HCT116 (cell line): ENCODE data around the gene SUN2. TPM values are rescaled to one million over a fixed set of nuclear protein-coding genes. Genes with fewer than 3 reads are reported as not detected.

ENCODE experiments used
- ATAC-seq: fragments of 200-7000 bp; cut with Tn5 transposase; 2 replicates; pipeline ENCODE4 v1.9.1; 2020; ENCODE audit warnings: mild to moderate bottlenecking, moderate library complexity
- BruUV-seq: library from RNA; stranded (reverse); fragments of 400-500 nt; replicated peaks from 2 replicates; lab custom pipeline; 2021; lab: Mats Ljungman, UMichigan
- CTCF ChIA-PET: fragments of 300-600 bp; sonication (Branson Sonifier 250); formaldehyde crosslinking; loops from one replicate; lab custom pipeline; 2021; ENCODE audit warnings: antibody characterized with exemption; lab: Charles Lee
- POLR2A ChIA-PET: fragments of 300-600, 350-600 bp; sonication (Branson Sonifier 250); formaldehyde crosslinking; loops from one replicate; lab custom pipeline; 2021; ENCODE audit warnings: antibody characterized with exemption; lab: Charles Lee
- RAD21 ChIA-PET, 2 experiments: fragments of 300-600 bp; sonication (Branson Sonifier 250); formaldehyde crosslinking; loops; one replicate each; lab custom pipeline; 2023; ENCODE audit warnings: low total read pairs in 2 of 2; ENCODE audit not compliant: uncharacterized antibody in 2 of 2, unreplicated experiment in 2 of 2, low non-redundant PET in 1 of 2; lab: Charles Lee
- DNase-seq: peaks from one replicate; pipeline ENCODE4 v3.0.0-alpha.2; 2010; ENCODE audit warnings: low read depth, low spot score
- H2AFZ ChIP-seq: fragments of 200-600 bp; shearing (Covaris generic), sonication (generic); 2 replicates; pipeline ENCODE4 v1.6.1; 2017; ENCODE audit warnings: low read depth, mixed run types, mixed read lengths, antibody characterized with exemption, low read length; ENCODE audit not compliant: poor library complexity, severe bottlenecking
- H3K27ac ChIP-seq: 2 replicates; pipeline ENCODE4 v1.5.1; 2012; ENCODE audit warnings: low read depth, low read length
- H3K27me3 ChIP-seq: fragments of 200-600 bp; sonication (generic); 2 replicates; pipeline ENCODE4 v1.6.1; 2016; ENCODE audit warnings: mixed run types, low read length, mixed read lengths; ENCODE audit not compliant: insufficient read depth
- H3K36me3 ChIP-seq, 2 experiments: fragments of 200-500 bp in 1 of 2; fragments of 200-600 bp in 1 of 2; sonication (Bioruptor generic) in 1 of 2; sonication (generic) in 1 of 2; 2 replicates each; pipeline versions ENCODE4 v1.5.1 to v1.6.1; 2014 to 2016; ENCODE audit warnings: low read length in 2 of 2, inconsistent platforms in 1 of 2, mixed read lengths in 1 of 2, mixed run types in 1 of 2; ENCODE audit not compliant: insufficient read depth in 2 of 2, control insufficient read depth in 1 of 2
- H3K4me1 ChIP-seq, 2 experiments: fragments of 200-600 bp in 1 of 2; sonication (generic) in 1 of 2; 2 replicates each; pipeline versions ENCODE4 v1.5.1 to v1.6.1; 2012 to 2017; ENCODE audit warnings: low read length in 2 of 2, inconsistent platforms in 1 of 2, mild to moderate bottlenecking in 1 of 2, mixed read lengths in 1 of 2, mixed run types in 1 of 2, moderate library complexity in 1 of 2; ENCODE audit not compliant: insufficient read depth in 2 of 2, control insufficient read depth in 1 of 2
- H3K4me2 ChIP-seq: fragments of 200-600 bp; sonication (generic); 2 replicates; pipeline ENCODE4 v1.6.1; 2017; ENCODE audit warnings: mixed run types, low read length, mixed read lengths
- H3K4me3 ChIP-seq, 2 experiments: fragments of 200-600 bp in 1 of 2; sonication (generic) in 1 of 2; replicated peaks in 1 of 2; 2 replicates each; pipeline ENCODE4 v1.5.1; 2011 to 2016; ENCODE audit warnings: low read length in 2 of 2, control low read depth in 1 of 2, low read depth in 1 of 2, mild to moderate bottlenecking in 1 of 2, mixed read lengths in 1 of 2, mixed run types in 1 of 2
- H3K79me2 ChIP-seq: fragments of 200-600 bp; sonication (generic); 2 replicates; pipeline ENCODE4 v1.6.1; 2017; ENCODE audit warnings: mild to moderate bottlenecking, mixed run types, low read length, moderate library complexity, mixed read lengths; ENCODE audit not compliant: insufficient read depth
- H3K9ac ChIP-seq: fragments of 200-600 bp; sonication (generic); 2 replicates; pipeline ENCODE4 v1.6.1; 2016; ENCODE audit warnings: low read length, mixed read lengths
- H3K9me2 ChIP-seq: fragments of 200-600 bp; sonication (generic), shearing (Covaris generic); 2 replicates; pipeline ENCODE4 v1.6.1; 2017; ENCODE audit warnings: mixed run types, mild to moderate bottlenecking, moderate library complexity; ENCODE audit not compliant: insufficient read depth
- H3K9me3 ChIP-seq, 2 experiments: fragments of 200-500 bp in 1 of 2; fragments of 200-600 bp in 1 of 2; sonication (Bioruptor generic) in 1 of 2; sonication (generic) in 1 of 2; 2 replicates each; pipeline ENCODE4 v1.6.1; 2014 to 2017; ENCODE audit warnings: low read length in 2 of 2, mixed read lengths in 2 of 2, inconsistent platforms in 1 of 2, low read depth in 1 of 2, mild to moderate bottlenecking in 1 of 2, mixed run types in 1 of 2, moderate library complexity in 1 of 2; ENCODE audit not compliant: control insufficient read depth in 1 of 2, insufficient read depth in 1 of 2
- H4K20me1 ChIP-seq: fragments of 200-600 bp; sonication (generic), shearing (Covaris generic); 2 replicates; pipeline ENCODE4 v1.6.1; 2017; ENCODE audit warnings: mixed run types, mild to moderate bottlenecking, moderate library complexity; ENCODE audit not compliant: insufficient read depth
- ELF1 ChIP-seq: IDR thresholded peaks from 2 replicates; pipeline ENCODE4 v1.6.1; 2012; ENCODE audit warnings: low read depth, borderline replicate concordance
- EZH2 ChIP-seq: fragments of 200-600 bp; sonication (generic); IDR thresholded peaks from 2 replicates; pipeline ENCODE4 v1.6.1; 2017; ENCODE audit warnings: antibody characterized with exemption, mixed run types
- EZH2phosphoT487 ChIP-seq: fragments of 200-600 bp; IDR thresholded peaks from 2 replicates; pipeline ENCODE4 v1.6.1; 2018; ENCODE audit warnings: antibody characterized with exemption, borderline replicate concordance
- FOSL1 ChIP-seq: IDR thresholded peaks from 2 replicates; pipeline ENCODE4 v1.6.1; 2012; ENCODE audit warnings: low read depth
- JUND ChIP-seq: IDR thresholded peaks from 2 replicates; pipeline ENCODE4 v1.6.1; 2012
- POLR2AphosphoS5 ChIP-seq: IDR thresholded peaks from 2 replicates; pipeline ENCODE4 v1.6.1; 2011; ENCODE audit warnings: mild to moderate bottlenecking, low read depth, low read length, moderate library complexity
- SP1 ChIP-seq: IDR thresholded peaks from 2 replicates; pipeline ENCODE4 v1.6.1; 2012; ENCODE audit warnings: low read depth
- YY1 ChIP-seq: IDR thresholded peaks from 2 replicates; pipeline ENCODE4 v1.6.1; 2011; ENCODE audit warnings: low read length, low read depth, moderate library complexity, mild to moderate bottlenecking; ENCODE audit not compliant: insufficient replicate concordance; ENCODE audit errors: extremely low read depth
- ZFX ChIP-seq: fragments of 450-650 bp; IDR thresholded peaks from 2 replicates; pipeline ENCODE4 v1.6.1; 2017
- ZNF274 ChIP-seq: fragments of 200-500 bp; sonication (Bioruptor generic); IDR thresholded peaks from 2 replicates; pipeline ENCODE4 v1.6.1; 2014; ENCODE audit warnings: mild to moderate bottlenecking, low read depth, low read length, inconsistent platforms
- intact Hi-C: fragments of 100-400 bp; cut with micrococcal nuclease; formaldehyde crosslinking; loops from 2 replicates; pipeline ENCODE4 v1.10.0; 2022
- total RNA-seq: library from RNA; stranded (reverse); gene quantifications from one replicate; pipeline ENCODE4 v1.2.1, GENCODE V29; 2021; ENCODE audit not compliant: unreplicated experiment
- TF ChIP-seq, protein P1 (sequence below): IDR thresholded peaks from 2 replicates; pipeline ENCODE4 v1.6.1; 2011; ENCODE audit warnings: mild to moderate bottlenecking, low read length, moderate library complexity; ENCODE audit not compliant: insufficient replicate concordance; ENCODE audit errors: extremely low read depth

Gene SUN2
- total RNA-seq, 1 experiment from 2014 or later, result 71.6 TPM

DNA sequence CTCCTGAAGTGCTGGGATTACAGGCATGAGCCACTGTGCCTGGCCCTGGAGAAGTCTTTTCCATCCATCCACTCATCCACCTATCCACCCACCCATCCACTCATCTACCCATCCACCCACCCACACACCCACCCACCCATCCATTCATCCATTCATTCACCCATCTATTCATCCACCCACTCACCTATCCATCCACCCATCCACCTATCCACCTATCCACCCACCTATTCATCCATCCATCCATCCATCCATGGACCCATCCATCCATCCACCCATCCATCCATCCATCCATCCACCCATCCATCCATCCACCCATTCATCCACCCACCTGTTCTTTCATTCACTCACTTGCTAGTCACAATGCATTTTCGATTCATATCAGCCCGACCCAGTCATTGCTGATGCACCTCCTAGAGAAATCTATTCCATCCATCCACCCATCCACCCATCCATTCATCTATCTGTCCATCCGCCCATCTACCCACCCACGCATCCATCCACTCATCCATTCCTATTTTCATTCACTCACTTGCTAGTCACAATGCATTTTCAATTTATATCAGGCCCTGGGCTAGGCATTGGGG, 17.7 kb upstream of the SUN2 start:
- no TSS peak for BruUV-seq
- Histone ChIP-seq H3K27ac (no peak overlapping the region), H3K9me2 (no peaks in the 10 kb centered on the region), H3K27me3 (no peaks in the 10 kb centered on the region), H4K20me1 (no peaks in the 10 kb centered on the region), H3K9me3 (no peaks in the 10 kb centered on the region), H3K36me3 (no peaks in the 10 kb centered on the region), H3K4me1 (peaks cover 0 to 7% of the 10 kb centered on the region in 2 experiments; a peak in 2 of 4 replicates), H3K4me2 (no peak overlapping the region), H2AFZ (no peak overlapping the region), H3K79me2 (no peaks in the 10 kb centered on the region), H3K9ac (no peak overlapping the region), H3K4me3 (no peak overlapping the region)
- CTCF ChIA-PET, result no interaction called here
- TF ChIP-seq SP1, result no peak
- no peak for TF ChIP-seq FOSL1
- no peak for TF ChIP-seq POLR2AphosphoS5
- TF ChIP-seq ELF1, result no peak
- TF ChIP-seq EZH2phosphoT487, result no peak
- TF ChIP-seq EZH2, result no peak
- TF ChIP-seq YY1, result no peak
- no peak for TF ChIP-seq JUND
- RAD21 ChIA-PET, result no interaction called here
- intact Hi-C loops, result no loop called here
- POLR2A ChIA-PET, result no interaction called here
- DNase-seq (no peak), ATAC-seq (no peak)

DNA sequence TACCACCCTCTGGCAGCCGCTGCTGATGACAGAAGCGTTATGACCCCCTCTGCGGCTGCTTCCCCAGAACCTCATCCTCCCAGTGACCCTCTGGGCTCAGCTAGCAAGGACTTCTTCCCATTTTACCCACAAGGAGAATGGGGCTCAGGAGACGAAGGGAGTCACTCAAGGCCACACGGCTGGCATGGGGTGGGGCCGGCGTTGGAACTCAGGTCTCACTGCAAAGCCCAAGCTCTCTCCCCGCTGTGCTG, 16.8 kb upstream of the SUN2 start:
- H3K27me3 ChIP-seq, result no peaks in the 10 kb centered on the region
- H3K4me1 ChIP-seq, result peaks cover 0 to 7% of the 10 kb centered on the region in 2 experiments; a peak in 2 of 4 replicates
- ChIA-PET RAD21 (no interaction called here), POLR2A (no interaction called here)
- H3K4me3 ChIP-seq, result no peak overlapping the region
- ATAC-seq (no peak), DNase-seq (no peak)
- no TSS peak for BruUV-seq
- no peaks in the 10 kb centered on the region for H3K9me3 ChIP-seq
- H3K9me2 ChIP-seq, result no peaks in the 10 kb centered on the region
- no peak overlapping the region for H3K9ac ChIP-seq
- intact Hi-C loops, result no loop called here
- no peaks in the 10 kb centered on the region for H4K20me1 ChIP-seq
- H3K27ac ChIP-seq, result no peak overlapping the region
- TF ChIP-seq EZH2phosphoT487 (no peak), ZNF274 (no peak), EZH2 (no peak), FOSL1 (no peak), ZFX (no peak)
- TF ChIP-seq, protein P1, sequence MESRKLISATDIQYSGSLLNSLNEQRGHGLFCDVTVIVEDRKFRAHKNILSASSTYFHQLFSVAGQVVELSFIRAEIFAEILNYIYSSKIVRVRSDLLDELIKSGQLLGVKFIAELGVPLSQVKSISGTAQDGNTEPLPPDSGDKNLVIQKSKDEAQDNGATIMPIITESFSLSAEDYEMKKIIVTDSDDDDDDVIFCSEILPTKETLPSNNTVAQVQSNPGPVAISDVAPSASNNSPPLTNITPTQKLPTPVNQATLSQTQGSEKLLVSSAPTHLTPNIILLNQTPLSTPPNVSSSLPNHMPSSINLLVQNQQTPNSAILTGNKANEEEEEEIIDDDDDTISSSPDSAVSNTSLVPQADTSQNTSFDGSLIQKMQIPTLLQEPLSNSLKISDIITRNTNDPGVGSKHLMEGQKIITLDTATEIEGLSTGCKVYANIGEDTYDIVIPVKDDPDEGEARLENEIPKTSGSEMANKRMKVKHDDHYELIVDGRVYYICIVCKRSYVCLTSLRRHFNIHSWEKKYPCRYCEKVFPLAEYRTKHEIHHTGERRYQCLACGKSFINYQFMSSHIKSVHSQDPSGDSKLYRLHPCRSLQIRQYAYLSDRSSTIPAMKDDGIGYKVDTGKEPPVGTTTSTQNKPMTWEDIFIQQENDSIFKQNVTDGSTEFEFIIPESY, result no peak
- TF ChIP-seq, all 23 proteins: peak for 0
- CTCF ChIA-PET, result no interaction called here
- no peaks in the 10 kb centered on the region for H3K36me3 ChIP-seq
- H3K4me2 ChIP-seq, result no peak overlapping the region
- no peaks in the 10 kb centered on the region for H3K79me2 ChIP-seq
- H2AFZ ChIP-seq, result no peak overlapping the region
